ENCODE data around the gene PLXNA2. TPM values are rescaled to one million over a fixed set of nuclear protein-coding genes. Genes with fewer than 3 reads are reported as not detected.

PLXNA2 gene
- total RNA-seq, 2 donors from 2014 or later = 7.3 to 8.9 TPM

DNA sequence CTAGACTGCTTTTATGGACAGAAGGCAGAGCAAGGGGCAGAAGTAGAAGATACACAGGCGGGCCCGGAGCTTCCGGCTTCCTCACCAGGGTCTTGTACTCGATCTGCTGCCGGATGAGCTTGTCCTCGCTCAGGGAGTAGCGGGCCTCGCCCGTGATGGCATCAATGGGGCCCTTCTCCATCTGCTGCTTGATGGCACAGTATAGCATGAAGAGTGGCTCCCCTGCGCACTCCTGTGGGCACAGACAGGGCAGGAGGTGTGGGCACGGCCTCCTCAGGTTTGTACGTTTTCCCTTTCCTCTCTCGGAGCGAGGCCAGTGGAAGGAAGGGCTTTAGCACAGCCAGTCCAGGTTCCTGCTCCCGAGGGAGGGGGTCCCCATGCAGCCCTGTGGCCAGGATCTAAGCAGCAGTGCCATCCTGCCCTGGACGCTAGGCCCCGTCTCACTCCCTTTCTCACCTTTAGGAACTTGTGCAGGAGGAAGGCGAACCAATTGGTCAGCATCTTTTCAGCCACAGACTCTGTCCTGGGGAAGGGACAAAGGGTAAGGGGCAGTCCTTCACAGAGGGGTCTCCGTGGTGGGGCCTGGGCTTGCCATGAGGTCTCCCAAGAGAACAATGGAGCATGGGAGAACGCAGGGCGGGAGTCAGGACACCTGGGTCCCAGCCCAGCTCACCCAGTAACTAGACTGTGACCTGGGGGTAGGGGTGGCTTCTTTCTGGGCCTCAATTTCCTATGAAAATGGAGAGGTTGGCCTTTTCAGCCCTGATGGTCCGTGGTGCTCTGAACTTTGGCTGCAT is 204.4 kb downstream of the PLXNA2 start:
- 91% methylated on average over 22 of the region's 22 CpGs for WGBS
- H3K27me3 ChIP-seq (replicated peaks; ENCODE audit: insufficient read depth) = no peaks in the 10 kb centered on the region
- no peaks in the 10 kb centered on the region for H3K4me1 ChIP-seq (replicated peaks)
- TF ChIP-seq POLR2A (IDR thresholded peaks at IDR 0.05) (no peak), POLR2AphosphoS5 (IDR thresholded peaks at IDR 0.05) (no peak)
- TF ChIP-seq, protein P1, sequence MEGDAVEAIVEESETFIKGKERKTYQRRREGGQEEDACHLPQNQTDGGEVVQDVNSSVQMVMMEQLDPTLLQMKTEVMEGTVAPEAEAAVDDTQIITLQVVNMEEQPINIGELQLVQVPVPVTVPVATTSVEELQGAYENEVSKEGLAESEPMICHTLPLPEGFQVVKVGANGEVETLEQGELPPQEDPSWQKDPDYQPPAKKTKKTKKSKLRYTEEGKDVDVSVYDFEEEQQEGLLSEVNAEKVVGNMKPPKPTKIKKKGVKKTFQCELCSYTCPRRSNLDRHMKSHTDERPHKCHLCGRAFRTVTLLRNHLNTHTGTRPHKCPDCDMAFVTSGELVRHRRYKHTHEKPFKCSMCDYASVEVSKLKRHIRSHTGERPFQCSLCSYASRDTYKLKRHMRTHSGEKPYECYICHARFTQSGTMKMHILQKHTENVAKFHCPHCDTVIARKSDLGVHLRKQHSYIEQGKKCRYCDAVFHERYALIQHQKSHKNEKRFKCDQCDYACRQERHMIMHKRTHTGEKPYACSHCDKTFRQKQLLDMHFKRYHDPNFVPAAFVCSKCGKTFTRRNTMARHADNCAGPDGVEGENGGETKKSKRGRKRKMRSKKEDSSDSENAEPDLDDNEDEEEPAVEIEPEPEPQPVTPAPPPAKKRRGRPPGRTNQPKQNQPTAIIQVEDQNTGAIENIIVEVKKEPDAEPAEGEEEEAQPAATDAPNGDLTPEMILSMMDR (IDR thresholded peaks at IDR 0.05) = no peak
- H3K9me3 ChIP-seq = no peaks in the 10 kb centered on the region
- H3K27ac ChIP-seq = no peak overlapping the region
- H3K36me3 ChIP-seq = no peaks in the 10 kb centered on the region
- DNase-seq (ENCODE audit: low spot score) = no peak
- intact Hi-C loops (cut with DNase I) = no loop called here
- no peak overlapping the region for H3K4me3 ChIP-seq

DNA sequence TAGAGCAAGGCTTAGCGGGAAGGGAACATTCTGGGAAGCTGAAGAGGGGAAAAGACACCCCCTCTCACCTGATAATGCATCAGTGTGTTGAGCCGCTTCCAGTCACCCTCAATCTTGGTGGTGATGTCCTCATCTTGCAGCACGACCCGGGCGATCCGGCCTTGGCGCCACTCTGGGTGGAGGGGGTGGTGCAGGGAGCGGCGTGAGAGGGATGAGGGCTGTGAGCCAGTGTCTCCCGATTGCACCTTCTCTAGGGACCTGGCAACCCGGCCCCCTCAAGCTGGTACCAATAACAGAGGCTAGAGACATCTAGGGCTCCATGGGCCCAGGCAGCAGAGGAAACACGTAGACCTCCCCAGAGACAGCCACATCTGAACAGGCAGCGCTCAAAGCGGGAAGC is 205.9 kb downstream of the PLXNA2 start:
- H3K9me3 ChIP-seq = no peaks in the 10 kb centered on the region
- intact Hi-C loops (cut with DNase I) = no loop called here
- 90% methylated on average over 14 of the region's 14 CpGs for WGBS
- no peak overlapping the region for H3K27ac ChIP-seq
- DNase-seq (ENCODE audit: low spot score) = no peak
- TF ChIP-seq, protein P1 (IDR thresholded peaks at IDR 0.05) = no peak
- TF ChIP-seq POLR2A (IDR thresholded peaks at IDR 0.05) = no peak
- no peak for TF ChIP-seq POLR2AphosphoS5 (IDR thresholded peaks at IDR 0.05)
- H3K4me3 ChIP-seq = no peak overlapping the region
- H3K4me1 ChIP-seq (replicated peaks) = no peaks in the 10 kb centered on the region
- H3K27me3 ChIP-seq (replicated peaks; ENCODE audit: insufficient read depth) = no peaks in the 10 kb centered on the region
- no peaks in the 10 kb centered on the region for H3K36me3 ChIP-seq

DNA sequence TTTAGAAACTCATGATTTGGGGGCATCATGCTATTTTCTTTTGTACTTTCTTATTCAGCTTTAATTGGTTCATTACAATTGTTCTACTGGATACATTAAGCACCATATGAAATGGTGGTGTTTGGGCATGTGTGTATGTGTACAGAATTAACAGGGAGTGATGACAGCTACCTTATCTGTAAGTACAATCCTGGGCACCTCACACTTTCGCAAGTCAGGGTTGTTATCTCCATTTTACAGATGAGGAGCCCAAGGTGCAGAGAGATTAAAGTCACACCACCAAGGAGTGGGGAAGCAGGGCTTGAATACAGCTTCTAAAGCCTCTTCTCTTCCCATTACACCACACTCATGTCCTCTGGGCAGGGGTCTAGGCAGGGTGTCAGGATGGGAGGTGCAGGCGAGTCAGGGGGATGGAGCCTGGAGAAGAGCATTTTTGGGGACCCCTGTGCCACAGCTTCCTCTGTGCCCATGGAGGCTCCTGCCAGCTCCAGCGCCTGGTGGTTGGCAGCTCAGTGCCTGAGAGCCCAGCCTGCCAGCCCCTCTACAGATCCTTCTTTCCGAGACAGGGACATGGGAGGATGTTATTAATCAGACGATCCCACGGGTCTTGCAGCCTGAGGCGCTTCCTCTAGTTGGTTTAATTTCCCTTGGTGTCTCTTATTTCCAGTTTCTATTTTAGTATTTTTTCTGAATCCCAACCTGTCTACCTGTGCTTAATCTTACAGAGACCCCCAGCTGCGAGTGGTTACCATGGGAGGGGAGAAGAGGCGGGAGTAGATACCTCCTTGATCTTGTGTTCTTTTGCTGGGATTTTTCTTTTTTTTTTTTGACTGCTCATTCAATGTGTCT is 207.0 kb downstream of the PLXNA2 start:
- H3K4me1 ChIP-seq (replicated peaks) = no peaks in the 10 kb centered on the region
- no peak for DNase-seq (ENCODE audit: low spot score)
- H3K27ac ChIP-seq = no peak overlapping the region
- H3K36me3 ChIP-seq = no peaks in the 10 kb centered on the region
- H3K27me3 ChIP-seq (replicated peaks; ENCODE audit: insufficient read depth) = no peaks in the 10 kb centered on the region
- intact Hi-C loops (cut with DNase I) = no loop called here
- 85% methylated on average over 9 of the region's 9 CpGs for WGBS
- no peaks in the 10 kb centered on the region for H3K9me3 ChIP-seq
- TF ChIP-seq POLR2AphosphoS5 (IDR thresholded peaks at IDR 0.05) = no peak
- TF ChIP-seq, protein P1 (IDR thresholded peaks at IDR 0.05) = no peak
- TF ChIP-seq POLR2A (IDR thresholded peaks at IDR 0.05) = no peak
- no peak overlapping the region for H3K4me3 ChIP-seq

DNA sequence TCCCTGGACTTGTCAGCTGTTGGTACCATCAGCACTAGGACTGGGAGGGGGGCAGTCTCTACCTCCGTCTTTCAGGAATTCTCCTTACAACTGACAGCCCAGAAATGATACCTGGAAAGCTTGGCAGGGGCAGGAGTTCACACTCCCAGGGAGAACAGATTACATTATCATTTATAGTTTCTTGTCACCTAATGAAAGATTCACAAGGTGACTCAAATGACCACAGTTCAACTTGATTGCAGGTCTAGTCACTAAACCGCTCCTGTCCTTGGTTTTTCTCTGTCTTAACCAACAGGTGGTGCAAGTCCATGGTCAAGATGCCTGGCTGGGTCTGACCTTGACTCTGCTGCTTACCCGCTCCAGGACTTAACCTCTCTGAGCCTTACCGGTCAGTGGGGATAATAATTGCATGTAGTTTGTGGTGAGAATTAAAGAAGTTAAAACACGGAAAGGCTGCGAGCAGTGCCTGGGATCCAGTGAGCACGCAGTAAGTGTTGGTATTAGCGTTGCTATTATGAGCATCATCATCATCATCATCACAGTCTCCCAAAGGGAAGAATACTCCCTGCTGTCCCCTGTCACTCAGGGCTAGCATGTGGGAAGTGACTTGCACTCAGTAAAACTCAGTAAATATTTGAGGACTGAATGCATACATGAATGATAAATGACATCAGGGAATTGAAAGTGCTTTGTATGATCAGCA is 207.9 kb downstream of the PLXNA2 start:
- intact Hi-C loops (cut with DNase I) = no loop called here
- TF ChIP-seq POLR2A (IDR thresholded peaks at IDR 0.05) = no peak
- no peak for TF ChIP-seq POLR2AphosphoS5 (IDR thresholded peaks at IDR 0.05)
- TF ChIP-seq, protein P1 (IDR thresholded peaks at IDR 0.05) = peak in 1 of 4 experiments; percentile 32

More for the DNA sequence above, 207.9 kb downstream of the PLXNA2 start:
- Histone ChIP-seq H3K9me3 (no peaks in the 10 kb centered on the region), H3K36me3 (no peaks in the 10 kb centered on the region), H3K4me1 (replicated peaks) (no peaks in the 10 kb centered on the region), H3K27me3 (replicated peaks; ENCODE audit: insufficient read depth) (no peaks in the 10 kb centered on the region), H3K4me3 (no peak overlapping the region), H3K27ac (no peak overlapping the region)
- DNase-seq (ENCODE audit: low spot score) = no peak
- WGBS = 85% methylated on average over 8 of the region's 8 CpGs
